Measurements from ENCODE around the gene ALG3. TPM values are rescaled to one million over a fixed set of nuclear protein-coding genes. Genes with fewer than 3 reads are reported as not detected.

ALG3 gene
- total RNA-seq, 1 experiment from 2014 or later = 77.8 TPM

DNA sequence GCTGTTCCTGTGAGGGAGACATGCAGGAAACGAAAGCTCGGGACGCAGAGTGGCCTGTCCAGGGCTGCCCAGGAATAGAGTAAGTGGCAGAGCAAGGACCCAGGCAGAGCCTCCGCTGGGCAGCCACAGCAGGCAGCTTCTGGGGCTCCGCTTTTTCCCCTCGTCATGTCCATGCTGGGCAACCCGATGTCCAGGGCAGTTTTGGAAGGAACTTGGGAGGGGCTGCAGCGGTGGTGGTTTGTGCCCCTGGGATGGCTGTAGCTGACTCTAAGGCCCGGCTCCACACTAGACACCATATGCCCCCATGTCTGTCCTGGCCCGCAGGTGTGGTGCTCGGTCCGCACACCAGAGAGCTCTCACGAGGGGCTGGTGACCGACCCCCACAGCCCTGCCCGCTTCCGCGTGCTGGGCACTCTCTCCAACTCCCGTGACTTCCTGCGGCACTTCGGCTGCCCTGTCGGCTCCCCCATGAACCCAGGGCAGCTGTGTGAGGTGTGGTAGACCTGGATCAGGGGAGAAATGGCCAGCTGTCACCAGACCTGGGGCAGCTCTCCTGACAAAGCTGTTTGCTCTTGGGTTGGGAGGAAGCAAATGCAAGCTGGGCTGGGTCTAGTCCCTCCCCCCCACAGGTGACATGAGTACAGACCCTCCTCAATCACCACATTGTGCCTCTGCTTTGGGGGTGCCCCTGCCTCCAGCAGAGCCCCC lies 43.1 kb upstream of the ALG3 start:
- H3K4me1 Mint-ChIP-seq (ENCODE audit: insufficient read depth, unreplicated experiment) = no peaks in the 10 kb centered on the region
- H3K9me3 Mint-ChIP-seq (ENCODE audit: unreplicated experiment) = no peaks in the 10 kb centered on the region
- no peak overlapping the region for H3K4me3 Mint-ChIP-seq (ENCODE audit: unreplicated experiment)
- no peaks in the 10 kb centered on the region for H3K36me3 Mint-ChIP-seq (ENCODE audit: insufficient read depth, unreplicated experiment)
- BruUV-seq (replicated peaks) = no TSS peak
- no peak overlapping the region for H3K27ac Mint-ChIP-seq (ENCODE audit: low read depth, unreplicated experiment)
- TF ChIP-seq, protein P1, sequence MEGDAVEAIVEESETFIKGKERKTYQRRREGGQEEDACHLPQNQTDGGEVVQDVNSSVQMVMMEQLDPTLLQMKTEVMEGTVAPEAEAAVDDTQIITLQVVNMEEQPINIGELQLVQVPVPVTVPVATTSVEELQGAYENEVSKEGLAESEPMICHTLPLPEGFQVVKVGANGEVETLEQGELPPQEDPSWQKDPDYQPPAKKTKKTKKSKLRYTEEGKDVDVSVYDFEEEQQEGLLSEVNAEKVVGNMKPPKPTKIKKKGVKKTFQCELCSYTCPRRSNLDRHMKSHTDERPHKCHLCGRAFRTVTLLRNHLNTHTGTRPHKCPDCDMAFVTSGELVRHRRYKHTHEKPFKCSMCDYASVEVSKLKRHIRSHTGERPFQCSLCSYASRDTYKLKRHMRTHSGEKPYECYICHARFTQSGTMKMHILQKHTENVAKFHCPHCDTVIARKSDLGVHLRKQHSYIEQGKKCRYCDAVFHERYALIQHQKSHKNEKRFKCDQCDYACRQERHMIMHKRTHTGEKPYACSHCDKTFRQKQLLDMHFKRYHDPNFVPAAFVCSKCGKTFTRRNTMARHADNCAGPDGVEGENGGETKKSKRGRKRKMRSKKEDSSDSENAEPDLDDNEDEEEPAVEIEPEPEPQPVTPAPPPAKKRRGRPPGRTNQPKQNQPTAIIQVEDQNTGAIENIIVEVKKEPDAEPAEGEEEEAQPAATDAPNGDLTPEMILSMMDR (IDR thresholded peaks at IDR 0.05; ENCODE audit: unreplicated experiment) = no peak
- CTCF ChIA-PET = interaction anchor here (1.0 to 1.1 kb wide), 2 partner anchors 45 to 54 kb away, joined by 3 to 4 read pairs; no protein-coding TSS in a partner anchor
- intact Hi-C loops (cut with micrococcal nuclease) = no loop called here
- H3K27me3 Mint-ChIP-seq (ENCODE audit: insufficient read depth, unreplicated experiment) = no peaks in the 10 kb centered on the region
- DNase-seq (ENCODE audit: unreplicated experiment) = no peak
- POLR2A ChIA-PET = no interaction called here

DNA sequence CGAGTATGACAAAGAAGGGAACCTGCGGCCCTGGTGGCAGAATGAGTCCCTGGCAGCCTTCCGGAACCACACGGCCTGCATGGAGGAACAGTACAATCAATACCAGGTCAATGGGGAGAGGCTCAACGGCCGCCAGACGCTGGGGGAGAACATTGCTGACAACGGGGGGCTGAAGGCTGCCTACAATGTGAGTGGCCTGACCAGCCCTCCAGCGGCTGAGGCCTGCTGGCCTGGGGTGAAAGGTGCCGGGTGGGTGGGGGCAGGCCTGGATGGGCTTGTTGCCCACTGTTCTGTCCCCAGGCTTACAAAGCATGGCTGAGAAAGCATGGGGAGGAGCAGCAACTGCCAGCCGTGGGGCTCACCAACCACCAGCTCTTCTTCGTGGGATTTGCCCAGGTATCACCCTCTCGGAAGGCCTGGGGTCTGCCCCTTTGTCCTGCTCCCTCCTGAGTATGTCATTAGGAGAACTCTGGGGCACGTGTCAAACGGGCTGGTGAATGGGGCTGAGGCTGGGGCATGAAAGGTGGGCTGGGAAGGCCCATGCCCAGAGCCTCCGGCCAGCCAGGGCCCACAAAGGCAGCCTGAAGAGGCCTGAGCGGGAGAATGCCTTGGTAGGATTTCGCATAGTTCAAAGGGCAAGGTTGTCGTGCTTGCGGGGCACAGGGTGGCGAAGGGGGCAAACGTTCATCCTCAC lies 42.4 kb upstream of the ALG3 start:
- no peak for DNase-seq (ENCODE audit: unreplicated experiment)
- peaks cover 6% of the 10 kb centered on the region for H3K27me3 Mint-ChIP-seq (ENCODE audit: insufficient read depth, unreplicated experiment)
- H3K4me3 Mint-ChIP-seq (ENCODE audit: unreplicated experiment) = no peak overlapping the region
- no TSS peak for BruUV-seq (replicated peaks)
- intact Hi-C loops (cut with micrococcal nuclease) = no loop called here
- H3K36me3 Mint-ChIP-seq (ENCODE audit: insufficient read depth, unreplicated experiment) = no peaks in the 10 kb centered on the region
- ChIA-PET CTCF (interaction anchor here (1.1 kb wide), 1 partner anchor 45 kb away, joined by 4 read pairs; no protein-coding TSS in a partner anchor), POLR2A (no interaction called here)
- TF ChIP-seq, protein P1 (IDR thresholded peaks at IDR 0.05; ENCODE audit: unreplicated experiment) = no peak
- H3K4me1 Mint-ChIP-seq (ENCODE audit: insufficient read depth, unreplicated experiment) = no peaks in the 10 kb centered on the region
- H3K9me3 Mint-ChIP-seq (ENCODE audit: unreplicated experiment) = no peaks in the 10 kb centered on the region
- H3K27ac Mint-ChIP-seq (ENCODE audit: low read depth, unreplicated experiment) = peak overlapping the region; percentile 19

DNA sequence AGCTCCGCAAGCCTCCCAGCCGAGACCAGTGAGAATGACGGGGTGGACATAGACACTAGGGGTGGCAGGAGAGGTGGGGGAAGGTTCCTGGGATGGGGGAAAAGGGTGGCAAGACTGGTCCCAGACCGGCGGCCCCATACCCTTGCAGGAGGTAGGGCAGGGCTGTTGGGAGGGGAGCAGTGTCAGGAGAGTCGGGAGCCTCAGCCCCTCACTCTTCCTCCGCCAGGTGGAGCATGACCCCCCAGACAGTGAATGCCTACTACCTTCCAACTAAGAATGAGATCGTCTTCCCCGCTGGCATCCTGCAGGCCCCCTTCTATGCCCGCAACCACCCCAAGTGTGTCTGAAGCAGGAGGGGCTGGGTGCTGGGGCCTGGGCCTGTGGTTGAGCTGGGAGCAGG lies 41.6 kb upstream of the ALG3 start:
- CTCF ChIA-PET = interaction anchor here (0.7 to 2.2 kb wide), 5 partner anchors 11 to 397 kb away, joined by 3 to 6 read pairs (median 3); no protein-coding TSS in a partner anchor
- H3K27ac Mint-ChIP-seq (ENCODE audit: low read depth, unreplicated experiment) = no peak overlapping the region
- peaks cover 14% of the 10 kb centered on the region for H3K27me3 Mint-ChIP-seq (ENCODE audit: insufficient read depth, unreplicated experiment)
- POLR2A ChIA-PET = no interaction called here
- no peaks in the 10 kb centered on the region for H3K36me3 Mint-ChIP-seq (ENCODE audit: insufficient read depth, unreplicated experiment)
- H3K4me1 Mint-ChIP-seq (ENCODE audit: insufficient read depth, unreplicated experiment) = no peaks in the 10 kb centered on the region
- DNase-seq (ENCODE audit: unreplicated experiment) = no peak
- TF ChIP-seq, protein P1 (IDR thresholded peaks at IDR 0.05; ENCODE audit: unreplicated experiment) = no peak
- no TSS peak for BruUV-seq (replicated peaks)
- H3K4me3 Mint-ChIP-seq (ENCODE audit: unreplicated experiment) = no peak overlapping the region
- intact Hi-C loops (cut with micrococcal nuclease) = no loop called here
- no peaks in the 10 kb centered on the region for H3K9me3 Mint-ChIP-seq (ENCODE audit: unreplicated experiment)

DNA sequence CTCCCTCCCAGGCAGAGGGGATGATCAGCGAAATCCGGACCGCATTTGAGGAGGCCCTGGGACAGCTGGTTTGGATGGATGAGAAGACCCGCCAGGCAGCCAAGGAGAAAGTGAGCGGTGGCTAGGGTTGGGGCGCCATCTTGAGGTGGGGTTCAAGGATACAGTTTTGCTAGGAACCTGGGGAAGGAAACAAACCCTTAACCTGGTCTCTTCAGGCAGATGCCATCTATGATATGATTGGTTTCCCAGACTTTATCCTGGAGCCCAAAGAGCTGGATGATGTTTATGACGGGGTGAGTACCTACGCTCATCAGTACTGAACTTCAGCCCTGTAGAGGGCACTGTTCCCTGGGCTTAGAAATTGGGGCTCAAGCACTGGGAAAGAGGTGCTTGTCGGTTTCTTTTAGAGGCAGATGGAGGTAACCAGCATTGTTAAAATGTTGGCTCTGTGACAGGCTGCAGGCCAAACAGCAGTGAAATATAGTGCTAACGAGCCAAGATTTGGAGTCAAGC lies 40.7 kb upstream of the ALG3 start:
- no peak overlapping the region for H3K4me3 Mint-ChIP-seq (ENCODE audit: unreplicated experiment)
- no peaks in the 10 kb centered on the region for H3K36me3 Mint-ChIP-seq (ENCODE audit: insufficient read depth, unreplicated experiment)
- no peak overlapping the region for H3K27ac Mint-ChIP-seq (ENCODE audit: low read depth, unreplicated experiment)
- POLR2A ChIA-PET = no interaction called here
- BruUV-seq (replicated peaks) = no TSS peak
- CTCF ChIA-PET = interaction anchor here (0.5 to 2.2 kb wide), 19 partner anchors 10 to 405 kb away, joined by 3 to 6 read pairs (median 3); partner anchors contain the start of genes PARL and PSMD2
- TF ChIP-seq, protein P1 (IDR thresholded peaks at IDR 0.05; ENCODE audit: unreplicated experiment) = peak; percentile 70
- intact Hi-C loops (cut with micrococcal nuclease) = loop anchor here (1.0 to 10.0 kb wide), 4 partner anchors 37 to 825 kb away; no protein-coding TSS in a partner anchor
- H3K27me3 Mint-ChIP-seq (ENCODE audit: insufficient read depth, unreplicated experiment) = peaks cover 14% of the 10 kb centered on the region
- H3K4me1 Mint-ChIP-seq (ENCODE audit: insufficient read depth, unreplicated experiment) = no peaks in the 10 kb centered on the region
- peak; percentile 73 for DNase-seq (ENCODE audit: unreplicated experiment)
- no peaks in the 10 kb centered on the region for H3K9me3 Mint-ChIP-seq (ENCODE audit: unreplicated experiment)
